C1 segment of cervical spinal cord (tissue), 14 donors: ENCODE results near the gene SMYD3.
"Not testable (repeated sequence)": the region's sequence is repeated elsewhere in the genome, so short reads cannot be mapped to it uniquely, and the experiment has no call there.

ENCODE experiments used
- DNase-seq, 14 donors: peaks; one replicate each; lab custom pipeline; 2025; lab: John Stamatoyannopoulos, UW

Gene SMYD3

DNA sequence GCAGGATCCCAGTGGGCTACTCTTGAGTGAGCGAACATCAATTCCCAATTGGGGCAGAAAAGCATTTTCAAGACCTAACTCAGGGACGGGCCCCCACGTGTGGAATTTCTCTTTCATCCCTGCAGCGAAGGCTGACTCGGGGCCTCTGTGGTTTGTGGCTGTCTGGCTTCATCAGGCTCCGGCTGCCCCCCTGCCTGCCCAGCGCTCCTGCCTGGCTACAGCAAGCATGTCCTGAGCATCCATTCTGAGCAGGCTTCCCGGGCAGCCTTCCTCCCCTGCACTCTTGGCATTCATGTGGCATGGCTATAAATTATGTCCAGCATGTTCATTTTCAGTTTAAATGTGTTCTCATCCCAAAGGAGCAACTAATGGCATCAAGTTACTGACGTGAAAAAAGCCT lies 764.2 kb downstream of the SMYD3 start:
- DNase-seq, result peak in 3 of 14 donors; percentile 4 to 6 (median 6)

DNA sequence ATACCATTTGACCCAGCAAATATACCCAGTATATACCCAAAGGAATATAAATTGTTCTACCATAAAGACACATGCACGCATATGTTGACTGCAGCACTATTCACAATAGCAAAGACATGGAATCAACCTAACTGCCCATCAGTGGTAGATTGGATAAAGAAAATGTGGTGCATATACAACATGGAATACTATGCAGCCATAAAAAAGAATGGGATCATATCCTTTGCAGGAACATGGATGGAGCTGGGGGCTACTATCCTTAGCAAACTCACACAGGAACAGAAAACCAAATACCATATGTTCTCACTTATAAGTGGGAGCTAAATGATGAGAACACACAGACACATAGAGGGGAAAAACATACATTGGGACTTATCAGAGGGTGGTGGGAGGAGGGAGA lies 766.7 kb downstream of the SMYD3 start:
- DNase-seq, result not testable (repeated sequence)

GRCh38 chr1:245730801-245731200 lies 776.3 kb downstream of the SMYD3 start:
- DNase-seq, result no peak

DNA sequence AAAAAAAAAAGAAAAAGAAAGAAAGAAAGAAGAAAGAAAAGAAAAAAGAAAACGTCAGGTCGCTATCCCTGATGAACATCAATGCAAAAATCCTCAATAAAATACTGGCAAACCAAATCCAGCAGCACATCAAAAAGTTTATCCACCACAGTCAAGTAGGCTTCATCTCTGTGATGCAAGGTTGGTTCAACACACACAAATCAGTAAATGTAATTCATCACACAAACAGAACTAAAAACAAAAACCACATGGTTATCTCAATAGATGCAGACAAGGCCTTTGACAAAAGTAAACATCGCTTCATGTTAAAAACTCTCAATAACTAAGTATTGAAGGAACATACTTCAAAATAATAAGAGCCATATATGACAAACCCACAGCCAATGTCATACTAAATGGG lies 779.0 kb downstream of the SMYD3 start:
- DNase-seq, result not testable (repeated sequence)

GRCh38 chr1:245721488-245721887 lies 785.6 kb downstream of the SMYD3 start:
- no peak for DNase-seq

GRCh38 chr1:245718951-245719350 lies 788.1 kb downstream of the SMYD3 start:
- no peak for DNase-seq

DNA sequence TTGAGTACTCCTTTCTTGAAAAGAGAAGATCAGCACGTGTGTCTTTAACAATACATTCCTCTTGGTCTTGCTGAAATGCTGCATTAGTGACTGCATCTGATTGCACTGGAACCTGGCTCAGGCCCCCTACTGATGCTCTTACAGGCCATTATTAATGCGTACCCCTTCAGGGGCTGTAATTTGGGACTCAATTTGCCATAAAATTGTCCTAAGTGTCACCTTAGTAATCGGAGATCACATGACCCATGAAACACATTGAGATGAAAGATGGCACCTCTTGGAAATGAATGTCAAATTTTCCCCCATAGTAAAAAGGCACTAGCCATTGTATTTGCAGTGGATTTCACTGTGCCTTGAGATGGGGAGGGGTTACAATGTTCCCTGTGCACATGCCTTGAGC lies 789.0 kb downstream of the SMYD3 start:
- DNase-seq, result no peak

- DNase-seq, result no peak
These were observed 789.5 kb downstream of the SMYD3 start for GRCh38 chr1:245717611-245718010.

- no peak for DNase-seq
These were observed 790.5 kb downstream of the SMYD3 start for GRCh38 chr1:245716561-245716960.

- no peak for DNase-seq
These were observed 791.1 kb downstream of the SMYD3 start for GRCh38 chr1:245715970-245716369.

DNA sequence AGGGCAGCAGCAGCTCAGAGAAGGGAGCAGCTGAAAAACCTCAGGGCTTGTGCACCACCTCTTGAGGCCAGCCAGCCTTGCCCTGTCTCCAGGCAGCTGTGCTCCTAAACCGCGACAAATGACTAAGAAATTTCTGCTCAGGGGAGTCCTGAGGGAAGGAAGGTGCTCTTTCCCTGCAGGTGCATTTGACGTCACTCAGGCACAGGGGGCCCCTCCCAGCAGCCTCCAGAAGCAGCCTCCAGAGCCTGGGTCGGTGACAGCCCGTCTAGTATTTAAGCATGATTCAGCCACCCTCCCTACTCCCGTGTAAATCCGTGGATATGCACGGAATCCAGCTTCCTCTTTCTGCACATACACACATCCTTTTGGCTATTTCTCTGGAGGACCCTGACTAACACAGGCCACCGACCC lies 791.8 kb downstream of the SMYD3 start:
- DNase-seq, result no peak

- not testable (repeated sequence) for DNase-seq
These were observed 793.1 kb downstream of the SMYD3 start for GRCh38 chr1:245714027-245714426.

GRCh38 chr1:245710961-245711903 lies 795.8 kb downstream of the SMYD3 start:
- DNase-seq, result no peak

DNA sequence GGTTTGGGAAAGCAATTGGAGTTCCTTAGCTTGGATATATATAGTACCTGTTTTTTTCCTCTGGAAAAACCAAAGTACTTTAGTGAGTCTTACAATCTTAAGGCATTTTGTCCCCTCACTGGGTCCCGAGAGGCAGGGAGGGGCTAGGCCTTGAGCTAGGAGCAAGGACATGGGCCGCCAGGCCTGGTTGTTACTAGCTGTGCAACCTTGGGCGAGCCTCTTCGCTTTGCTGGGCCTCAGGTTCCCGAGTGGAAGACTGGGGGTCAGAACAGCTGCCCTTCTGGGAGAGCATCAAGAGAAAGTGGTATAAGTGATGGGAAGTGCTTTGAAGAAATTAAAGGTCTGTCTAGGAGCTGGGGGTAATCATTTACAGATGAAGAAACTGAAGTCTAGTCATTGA lies 799.1 kb downstream of the SMYD3 start:
- DNase-seq, result no peak

- no peak for DNase-seq
These were observed 802.3 kb downstream of the SMYD3 start for GRCh38 chr1:245704765-245705164.

- DNase-seq, result no peak
These were observed 802.7 kb downstream of the SMYD3 start for GRCh38 chr1:245704341-245704740.

GRCh38 chr1:245702346-245702745 lies 804.7 kb downstream of the SMYD3 start:
- no peak for DNase-seq

DNA sequence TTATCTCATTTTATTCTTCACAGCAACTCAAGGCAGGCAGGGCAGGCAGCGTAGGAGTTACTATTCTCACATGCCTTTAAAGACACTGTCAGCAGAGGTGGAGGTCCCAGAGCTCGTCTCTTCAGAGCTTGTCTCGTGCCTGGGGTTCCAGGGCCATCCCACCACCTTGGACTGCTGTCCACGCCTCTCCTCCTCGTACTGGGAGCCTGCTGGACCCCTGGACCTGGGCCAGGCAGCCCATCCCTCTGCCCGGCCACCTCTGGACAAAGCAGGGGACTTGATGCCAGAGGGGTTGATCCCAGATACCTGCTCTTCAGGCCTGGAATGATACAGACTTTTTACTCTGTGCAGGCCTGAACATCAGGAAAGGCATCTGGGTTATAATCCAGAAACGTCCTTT lies 805.4 kb downstream of the SMYD3 start:
- no peak for DNase-seq

GRCh38 chr1:245700631-245701030 lies 806.4 kb downstream of the SMYD3 start:
- DNase-seq, result no peak
